Nucleus accumbens (tissue), 56 donors: ENCODE data around the gene TF.
"Not testable (repeated sequence)": the region's sequence is repeated elsewhere in the genome, so short reads cannot be mapped to it uniquely, and the experiment has no call there.

ENCODE experiments used
- DNase-seq, 56 donors: peaks; one replicate each; lab custom pipeline; 2025; lab: John Stamatoyannopoulos, UW

Gene TF

GRCh38 chr3:133762539-133762938 is 16.3 kb downstream of the TF start:
- no peak for DNase-seq

- DNase-seq: no peak
These were observed 17.8 kb downstream of the TF start for GRCh38 chr3:133763797-133764683.

- no peak for DNase-seq
These were observed 19.1 kb downstream of the TF start for GRCh38 chr3:133765256-133765655.

GRCh38 chr3:133767607-133768006 is 21.4 kb downstream of the TF start:
- no peak for DNase-seq

GRCh38 chr3:133769536-133769935 is 23.3 kb downstream of the TF start:
- no peak for DNase-seq

GRCh38 chr3:133773732-133774131 is 27.5 kb downstream of the TF start:
- no peak for DNase-seq

- no peak for DNase-seq
These were observed 29.1 kb downstream of the TF start for GRCh38 chr3:133775309-133775708.

GRCh38 chr3:133775835-133776234 is 29.6 kb downstream of the TF start:
- DNase-seq: no peak

- no peak for DNase-seq
These were observed 30.7 kb downstream of the TF start for GRCh38 chr3:133776794-133777438.

GRCh38 chr3:133777807-133778568 is 31.8 kb downstream of the TF start:
- DNase-seq: no peak

GRCh38 chr3:133779626-133780203 is 33.5 kb downstream of the TF start:
- no peak for DNase-seq

GRCh38 chr3:133780756-133781155 is 34.6 kb downstream of the TF start:
- not testable (repeated sequence) for DNase-seq

GRCh38 chr3:133781570-133781969 is 35.4 kb downstream of the TF start:
- no peak for DNase-seq

- no peak for DNase-seq
These were observed 36.3 kb downstream of the TF start for GRCh38 chr3:133782454-133782853.

GRCh38 chr3:133783762-133784161 is 37.6 kb downstream of the TF start:
- no peak for DNase-seq

- DNase-seq: no peak
These were observed 41.8 kb downstream of the TF start for GRCh38 chr3:133788024-133788423.

- DNase-seq: no peak
These were observed 46.1 kb downstream of the TF start for GRCh38 chr3:133792171-133792763.

GRCh38 chr3:133797396-133798105 is 51.4 kb downstream of the TF start:
- DNase-seq: no peak

GRCh38 chr3:133799794-133800585 is 53.8 kb downstream of the TF start:
- peak in 1 of 56 donors; percentile 15 for DNase-seq
